Heart left ventricle (tissue), 13 donors: ENCODE measurements around the gene EGFL6.

Experiments
- CTCF ChIP-seq, 12 donors: fragments of 200-600 bp; sonication (generic) in 4 of 12; IDR thresholded peaks; one replicate each; pipeline versions ENCODE4 v1.5.0 to v1.8.0; 2018 to 2022; ENCODE audit warnings: antibody characterized with exemption in 12 of 12, mild to moderate bottlenecking in 5 of 12
- POLR2A ChIP-seq, 2 donors: fragments of 450-650 bp; IDR thresholded peaks; one replicate each; pipeline ENCODE4 v1.6.1; 2017; ENCODE audit warnings: antibody characterized with exemption in 2 of 2, mild to moderate bottlenecking in 2 of 2, moderate library complexity in 2 of 2
- donor health status: ischemic (EF 13 %, LVEDD 7.1; RV severe dilation, severe dysfunction).
- donor health status: DM: no; HTN: yes; CAD: no.
- donor health status: DM: no; HTN: no; CAD: no.
- donor health status: ischemic (EF 25% LVEDD 6.9; RV normal size, moderate dysfunction).
- donor health status: ischemic (EF 25% LVEDD 5.7; RV mildly dilated, moderate dysfunction).
- donor health status: ischemic (EF 35%, LVEDD 5.7; RV mildly dilated, moderate dysfunction).
- donor health status: nonischemic (EF 11% LVEDD 7.7; RV severe dilation, severe dysfunction).
- donor health status: DM: yes; HTN: yes; CAD: no.
- donor health status: PGD.
- donor health status: ischemic (EF 29% LVEDD 5.4; RV normal size, mild dysfunction).
- donor health status: nonischemic (EF 23%, LVEDD 6.1; RV moderate dilation, normal function).

GRCh38 chrX:13547671-13548070, 21.7 kb upstream of the EGFL6 start:
- TF ChIP-seq CTCF (IDR thresholded peaks at IDR 0.05) (no peak), POLR2A (IDR thresholded peaks at IDR 0.05) (no peak)
